GM12878 (cell line): ENCODE data around the gene SLC13A4. TPM values are rescaled to one million over a fixed set of nuclear protein-coding genes. Genes with fewer than 3 reads are reported as not detected.

Source experiments
- ATAC-seq: fragments of 200-7000 bp; cut with Tn5 transposase; 3 replicates; pipeline ENCODE4 v1.9.1; 2020; ENCODE audit warnings: mild to moderate bottlenecking, moderate library complexity
- BruUV-seq: library from RNA; stranded (reverse); fragments of 400-500 nt; replicated peaks from 2 replicates; lab custom pipeline; 2021; lab: Mats Ljungman, UMichigan
- CTCF ChIA-PET: fragments of 300-600 bp; sonication (Branson Sonifier 250); formaldehyde crosslinking; extraction: SDS; loops from one replicate; lab custom pipeline; 2021; ENCODE audit warnings: inconsistent platforms; lab: Yijun Ruan, JAX
- POLR2A ChIA-PET: fragments of 350-600 bp; formaldehyde crosslinking; extraction: SDS; loops from one replicate; lab custom pipeline; 2021; ENCODE audit warnings: inconsistent platforms; lab: Charles Lee
- RAD21 ChIA-PET: fragments of 300-600 bp; sonication (Branson Sonifier 250); formaldehyde crosslinking; loops from one replicate; lab custom pipeline; 2023; ENCODE audit warnings: antibody characterized with exemption; ENCODE audit not compliant: unreplicated experiment; lab: Charles Lee
- SMC1A ChIA-PET: fragments of 300-600 bp; sonication (Branson Sonifier 250); formaldehyde crosslinking; loops from one replicate; lab custom pipeline; 2023; ENCODE audit not compliant: unreplicated experiment, uncharacterized antibody; lab: Charles Lee
- DNase-seq: peaks from one replicate; pipeline ENCODE4 v3.0.0-alpha.2; 2011; ENCODE audit warnings: low read depth, low spot score
- FAIRE-seq: peaks from 3 replicates; lab custom pipeline; 2011; peaks lifted over from hg19 to GRCh38; lab: Jason Lieb, UNC
- H2AFZ ChIP-seq: 2 replicates; pipeline ENCODE4 v1.6.0; 2011; ENCODE audit warnings: low read depth, low read length, control low read depth; ENCODE audit not compliant: control insufficient read depth
- H3K27ac ChIP-seq: 2 replicates; pipeline ENCODE4 v1.5.1; 2011; ENCODE audit warnings: control low read depth; ENCODE audit not compliant: control insufficient read depth, insufficient read depth
- H3K27me3 ChIP-seq, 2 experiments: replicated peaks in 1 of 2; 2 replicates each; pipeline versions ENCODE4 v1.6.0 to v1.6.1; 2011; ENCODE audit warnings: low read length in 1 of 2; ENCODE audit not compliant: control insufficient read depth in 2 of 2, insufficient read depth in 2 of 2
- H3K36me3 ChIP-seq, 2 experiments: 2 replicates each; pipeline ENCODE4 v1.5.1; 2011; ENCODE audit warnings: low read length in 1 of 2; ENCODE audit not compliant: control insufficient read depth in 2 of 2, insufficient read depth in 2 of 2
- H3K4me1 ChIP-seq: 2 replicates; pipeline ENCODE4 v1.6.1; 2011; ENCODE audit warnings: mild to moderate bottlenecking, low read length, moderate library complexity, mixed read lengths; ENCODE audit not compliant: control insufficient read depth, insufficient read depth
- H3K4me2 ChIP-seq: 2 replicates; pipeline ENCODE4 v1.6.0; 2011; ENCODE audit warnings: control low read depth; ENCODE audit not compliant: control insufficient read depth, insufficient read depth
- H3K4me3 ChIP-seq: fragments of 200-600 bp; sonication (generic); 2 replicates; pipeline ENCODE4 v1.5.1; 2016
- H3K79me2 ChIP-seq: 2 replicates; pipeline ENCODE4 v1.6.0; 2011; ENCODE audit warnings: low read length; ENCODE audit not compliant: control insufficient read depth, insufficient read depth
- H3K9ac ChIP-seq: 2 replicates; pipeline ENCODE4 v1.8.0; 2011; ENCODE audit warnings: low read length, control low read depth, mixed read lengths; ENCODE audit not compliant: control insufficient read depth, insufficient read depth
- H3K9me3 ChIP-seq: replicated peaks from 3 replicates; pipeline ENCODE4 v1.5.1; 2011; ENCODE audit warnings: mild to moderate bottlenecking, low read length; ENCODE audit not compliant: control insufficient read depth, insufficient read depth
- H4K20me1 ChIP-seq: 2 replicates; pipeline ENCODE4 v1.6.0; 2011; ENCODE audit not compliant: control insufficient read depth, insufficient read depth
- CHD4 ChIP-seq: fragments of 200-600 bp; sonication (generic); IDR thresholded peaks from 2 replicates; pipeline ENCODE4 v1.6.1; 2016; ENCODE audit warnings: mild to moderate bottlenecking
- ESRRA ChIP-seq: IDR thresholded peaks from 2 replicates; pipeline ENCODE4 v1.6.1; 2012; ENCODE audit warnings: mild to moderate bottlenecking, low read length, improper control_type of control experiment
- HCFC1 ChIP-seq: fragments of 150-350 bp; IDR thresholded peaks from 2 replicates; pipeline ENCODE4 v1.6.1; 2014; ENCODE audit warnings: low read length
- MEF2B ChIP-seq: fragments of 450-650 bp; IDR thresholded peaks from 2 replicates; pipeline ENCODE4 v1.6.1; 2018; ENCODE audit warnings: mild to moderate bottlenecking, moderate library complexity; ENCODE audit not compliant: partially characterized antibody, poor library complexity, severe bottlenecking
- NFYA ChIP-seq: IDR thresholded peaks from 2 replicates; pipeline ENCODE4 v1.6.1; 2011; ENCODE audit warnings: low read depth, mild to moderate bottlenecking, low read length, improper control_type of control experiment, borderline replicate concordance
- PML ChIP-seq: IDR thresholded peaks from 2 replicates; pipeline ENCODE4 v1.6.1; 2012; ENCODE audit warnings: low read length, inconsistent platforms
- POLR2A ChIP-seq: IDR thresholded peaks from 2 replicates; pipeline ENCODE4 v1.6.1; 2011; ENCODE audit warnings: low read depth, mild to moderate bottlenecking, low read length
- SIX5 ChIP-seq: IDR thresholded peaks from 2 replicates; pipeline ENCODE4 v1.6.1; 2011; ENCODE audit warnings: mild to moderate bottlenecking, low read depth, low read length, moderate library complexity; ENCODE audit not compliant: severe bottlenecking
- SPI1 ChIP-seq: IDR thresholded peaks from 2 replicates; pipeline ENCODE4 v1.6.1; 2011; ENCODE audit warnings: low read depth, mild to moderate bottlenecking, low read length, moderate library complexity, borderline replicate concordance; ENCODE audit not compliant: insufficient read depth
- ZBED1 ChIP-seq: IDR thresholded peaks from 2 replicates; pipeline ENCODE4 v1.6.1; 2016; ENCODE audit warnings: borderline replicate concordance
- ZNF622 ChIP-seq: fragments of 450-650 bp; IDR thresholded peaks from 2 replicates; pipeline ENCODE4 v1.6.1; 2017; ENCODE audit warnings: mild to moderate bottlenecking, inconsistent platforms
- ZSCAN29 ChIP-seq: fragments of 450-650 bp; IDR thresholded peaks from 2 replicates; pipeline ENCODE4 v1.6.1; 2017; ENCODE audit warnings: mild to moderate bottlenecking, moderate library complexity
- WGBS: methylation state at CpG from one replicate; pipeline ENCODE4 v1.1.6; 2016; ENCODE audit warnings: low lambda C conversion rate; ENCODE audit not compliant: insufficient replicate concordance, insufficient coverage; ENCODE audit errors: missing lambda C conversion rate; 5-methylcytosine and 5-hydroxymethylcytosine counted together
- in situ Hi-C: fragments of 300-500 bp; cut with MboI; formaldehyde crosslinking; loops from 9 replicates; pipeline ENCODE4 v1.14.3; 2018; ENCODE audit warnings: mixed read lengths
- intact Hi-C: fragments of 100-400 bp; cut with micrococcal nuclease; formaldehyde crosslinking; loops from one replicate; pipeline ENCODE4 v1.14.2; 2022; ENCODE audit not compliant: unreplicated experiment
- polyA plus RNA-seq, 11 experiments: library from polyadenylated mRNA; depleted of rRNA in 4 of 11; unstranded in 6 of 11; stranded (reverse) in 5 of 11; fragments of >200 nt; fragmentation: Nextera tagmentation in 4 of 11; fragmentation: Illumina TruSeq in 1 of 11; extraction: Ambion mirVana in 4 of 11; extraction: Trizol in 1 of 11; gene quantifications; 1 replicate in 1 of 11; 2 replicates in 10 of 11; pipeline versions ENCODE4 v1.2.1 to v1.2.3, GENCODE V29; 2011 to 2016; ENCODE audit warnings: inconsistent platforms in 2 of 11, missing spikeins in 2 of 11, low read depth in 1 of 11
- total RNA-seq, 4 experiments: library from RNA; depleted of rRNA in 3 of 4; stranded (reverse); fragments of >200 nt in 3 of 4; fragmentation: Illumina TruSeq in 1 of 4; extraction: Trizol in 1 of 4; gene quantifications; 2 replicates each; pipeline versions ENCODE4 v1.2.1 to v1.2.3, GENCODE V29; 2013 to 2021

The SLC13A4 gene
- total and polyA plus RNA-seq, 10 of the 15 experiments (the other 5 are each of a cell fraction or from before 2014, with no cell fraction given): 0.14 to 0.23 (median 0.20) TPM; not detected in 7

DNA sequence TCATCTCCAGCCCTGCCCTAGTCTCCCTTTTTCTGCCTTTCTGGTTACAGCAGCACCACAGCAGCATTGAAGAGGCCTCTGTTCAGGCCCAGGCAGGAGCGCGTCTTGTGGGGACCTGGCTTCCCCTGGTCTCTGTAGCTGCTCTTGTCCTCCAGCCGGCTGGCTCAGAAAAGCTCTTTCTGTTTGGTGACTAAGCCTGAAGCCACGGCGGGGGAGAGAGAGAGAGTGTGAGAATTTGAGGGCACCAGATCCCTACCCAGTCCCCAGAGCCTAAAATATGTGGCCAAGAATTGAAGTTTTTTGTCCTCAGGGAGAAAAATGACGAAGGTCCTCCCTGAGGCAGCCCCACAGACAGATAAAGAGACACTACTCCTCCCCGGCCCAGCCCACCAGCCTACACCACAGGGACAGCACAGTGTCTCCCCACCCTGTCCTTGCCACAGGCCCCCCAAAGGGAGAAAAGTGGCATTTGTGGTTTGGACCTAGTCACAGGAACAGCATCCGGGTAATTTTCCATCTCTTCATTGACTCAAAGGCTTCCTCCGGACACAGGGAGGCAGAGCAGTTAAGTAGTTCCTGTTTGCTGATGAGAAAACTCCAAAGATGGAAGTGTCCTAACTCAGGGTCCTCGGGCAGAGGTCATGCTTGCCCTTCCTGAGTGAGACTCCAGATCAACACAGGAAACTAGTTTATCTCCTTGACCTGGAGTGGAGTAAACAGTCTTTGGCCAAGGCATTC, 33.9 kb upstream of the SLC13A4 start:
- in situ Hi-C loops: no loop called here
- ChIA-PET CTCF (no interaction called here), SMC1A (no interaction called here), POLR2A (no interaction called here), RAD21 (no interaction called here)
- FAIRE-seq (no peak), DNase-seq (no peak), ATAC-seq (no peak)
- Histone ChIP-seq H3K4me3 (no peak overlapping the region), H3K4me2 (no peak overlapping the region), H3K9ac (no peak overlapping the region), H3K27me3 (peaks cover 0 to 1% of the 10 kb centered on the region in 2 experiments), H4K20me1 (no peaks in the 10 kb centered on the region), H2AFZ (no peak overlapping the region), H3K79me2 (no peaks in the 10 kb centered on the region), H3K9me3 (no peaks in the 10 kb centered on the region; the same call in 2 of the 3 replicates), H3K4me1 (no peaks in the 10 kb centered on the region), H3K27ac (no peak overlapping the region), H3K36me3 (no peaks in the 10 kb centered on the region)
- intact Hi-C loops: no loop called here
- no TSS peak for BruUV-seq
- WGBS: 45% methylated on average over 10 of the region's 10 CpGs
- no peak for TF ChIP-seq SIX5
- no peak for TF ChIP-seq POLR2A
- TF ChIP-seq SPI1: no peak
- TF ChIP-seq ZBED1: no peak
- no peak for TF ChIP-seq PML
- TF ChIP-seq ZNF622: no peak
- TF ChIP-seq MEF2B: no peak
- TF ChIP-seq CHD4: no peak
- TF ChIP-seq HCFC1: no peak
- TF ChIP-seq ZSCAN29: no peak
- no peak for TF ChIP-seq ESRRA
- no peak for TF ChIP-seq NFYA
